Liver (tissue), 9 donors: ENCODE results near the gene FBN2. TPM values are rescaled to one million over a fixed set of nuclear protein-coding genes. Genes with fewer than 3 reads are reported as not detected.

Experiments
- DNase-seq: peaks from one replicate; pipeline ENCODE4 v3.0.0-alpha.2; 2017; ENCODE audit warnings: low spot score
- H3K27ac ChIP-seq, 2 donors: one replicate each; pipeline ENCODE4 v1.7.0; 2013; ENCODE audit warnings: inconsistent platforms in 2 of 2, low read length in 2 of 2, control low read depth in 1 of 2, low read depth in 1 of 2, mild to moderate bottlenecking in 1 of 2
- H3K27me3 ChIP-seq, 4 donors: one replicate each; pipeline versions ENCODE4 v1.6.1 to v1.7.0; 2013; ENCODE audit warnings: low read length in 3 of 4, inconsistent platforms in 1 of 4, mild to moderate bottlenecking in 1 of 4, moderate library complexity in 1 of 4; ENCODE audit not compliant: control insufficient read depth in 4 of 4, insufficient read depth in 4 of 4
- H3K36me3 ChIP-seq, 4 donors: one replicate each; pipeline versions ENCODE4 v1.6.1 to v1.7.0; 2013; ENCODE audit warnings: low read length in 3 of 4, mild to moderate bottlenecking in 3 of 4, low read depth in 1 of 4, moderate library complexity in 1 of 4; ENCODE audit not compliant: control insufficient read depth in 4 of 4, insufficient read depth in 3 of 4
- H3K4me1 ChIP-seq, 4 donors: one replicate each; pipeline versions ENCODE4 v1.6.1 to v1.7.0; 2013; ENCODE audit warnings: low read length in 3 of 4, mild to moderate bottlenecking in 3 of 4, moderate library complexity in 1 of 4; ENCODE audit not compliant: control insufficient read depth in 4 of 4, insufficient read depth in 4 of 4
- H3K4me3 ChIP-seq, 3 donors: one replicate each; pipeline versions ENCODE4 v1.6.1 to v1.7.0; 2013; ENCODE audit warnings: low read length in 3 of 3, control low read depth in 1 of 3, low read depth in 1 of 3, mild to moderate bottlenecking in 1 of 3
- H3K9ac ChIP-seq, 2 donors: one replicate each; pipeline ENCODE4 v1.7.0; 2013; ENCODE audit warnings: low read length in 2 of 2, mild to moderate bottlenecking in 2 of 2, moderate library complexity in 2 of 2, control low read depth in 1 of 2, low read depth in 1 of 2
- H3K9me3 ChIP-seq, 4 donors: one replicate each; pipeline versions ENCODE4 v1.6.1 to v1.7.0; 2013; ENCODE audit warnings: low read length in 3 of 4; ENCODE audit not compliant: control insufficient read depth in 4 of 4
- EGR1 ChIP-seq, 2 donors: IDR thresholded peaks; 2 replicates each; pipeline ENCODE4 v1.6.1; 2016 to 2018; ENCODE audit warnings: antibody characterized with exemption in 2 of 2, low read depth in 2 of 2
- FOXA1 ChIP-seq: IDR thresholded peaks from 2 replicates; pipeline ENCODE4 v1.6.1; 2016; ENCODE audit warnings: antibody characterized with exemption
- FOXA2 ChIP-seq: IDR thresholded peaks from 2 replicates; pipeline ENCODE4 v1.6.1; 2016; ENCODE audit warnings: antibody characterized with exemption
- GABPA ChIP-seq, 2 donors: IDR thresholded peaks in 1 of 2; conservative IDR thresholded peaks in 1 of 2; 2 replicates each; pipeline ENCODE4 v1.6.1; 2016; ENCODE audit warnings: antibody characterized with exemption in 2 of 2, mild to moderate bottlenecking in 1 of 2, moderate library complexity in 1 of 2
- HNF4A ChIP-seq, 2 donors: conservative IDR thresholded peaks; 2 replicates each; pipeline ENCODE4 v1.6.1; 2016; ENCODE audit warnings: antibody characterized with exemption in 2 of 2, mild to moderate bottlenecking in 2 of 2
- HNF4G ChIP-seq: IDR thresholded peaks from 2 replicates; pipeline ENCODE4 v1.6.1; 2016; ENCODE audit warnings: antibody characterized with exemption
- JUND ChIP-seq, 2 donors: IDR thresholded peaks; 2 replicates each; pipeline ENCODE4 v1.6.1; 2016; ENCODE audit warnings: antibody characterized with exemption in 2 of 2
- NR2F2 ChIP-seq: IDR thresholded peaks from 2 replicates; pipeline ENCODE4 v1.6.1; 2016; ENCODE audit warnings: antibody characterized with exemption
- RAD21 ChIP-seq, 2 donors: IDR thresholded peaks; 2 replicates each; pipeline ENCODE4 v1.6.1; 2016; ENCODE audit warnings: antibody characterized with exemption in 2 of 2, mild to moderate bottlenecking in 2 of 2
- RXRA ChIP-seq, 2 donors: IDR thresholded peaks; 2 replicates each; pipeline ENCODE4 v1.6.1; 2017 to 2018; ENCODE audit warnings: antibody characterized with exemption in 2 of 2, mild to moderate bottlenecking in 1 of 2
- SP1 ChIP-seq: IDR thresholded peaks from 2 replicates; pipeline ENCODE4 v1.6.1; 2018; ENCODE audit warnings: antibody characterized with exemption, mild to moderate bottlenecking
- TAF1 ChIP-seq: conservative IDR thresholded peaks from 2 replicates; pipeline ENCODE4 v1.6.1; 2016; ENCODE audit warnings: antibody characterized with exemption, mild to moderate bottlenecking
- YY1 ChIP-seq: IDR thresholded peaks from 2 replicates; pipeline ENCODE4 v1.6.1; 2016; ENCODE audit warnings: antibody characterized with exemption, mild to moderate bottlenecking
- WGBS: extraction: QIAGEN DNeasy Blood & Tissue Kit; methylation state at CpG from one replicate; pipeline ENCODE4 v1.1.7; 2013; 5-methylcytosine and 5-hydroxymethylcytosine counted together
- polyA plus RNA-seq, 2 donors: library from polyadenylated mRNA; stranded (reverse) in 1 of 2; unstranded in 1 of 2; fragments of 200-250 nt in 1 of 2; fragments of >200 nt in 1 of 2; fragmentation: Nextera tagmentation in 1 of 2; extraction: Ambion mirVana in 1 of 2; gene quantifications; one replicate each; pipeline versions ENCODE4 v1.2.1 to v1.2.3, GENCODE V29; 2013 to 2015
- total RNA-seq, 2 donors: library from RNA; depleted of rRNA; stranded (reverse); fragments of >200 nt; gene quantifications; one replicate each; pipeline ENCODE4 v1.2.3, GENCODE V29; 2014
- TF ChIP-seq, protein P1 (sequence below): IDR thresholded peaks from 2 replicates; pipeline ENCODE4 v1.6.1; 2016; ENCODE audit warnings: antibody characterized with exemption
- TF ChIP-seq, protein P2 (sequence below): IDR thresholded peaks from 2 replicates; pipeline ENCODE4 v1.6.1; 2016; ENCODE audit warnings: antibody characterized with exemption
- TF ChIP-seq, protein P3 (sequence below): fragments of 150-350 bp; IDR thresholded peaks from 2 replicates; pipeline ENCODE4 v1.5.1; 2017; ENCODE audit warnings: improper control_type of control experiment, low read depth, low read length; ENCODE audit not compliant: missing input control
- TF ChIP-seq, protein P4 (sequence below): IDR thresholded peaks from 2 replicates; pipeline ENCODE4 v1.6.1; 2016; ENCODE audit warnings: antibody characterized with exemption
- TF ChIP-seq, protein P5 (sequence below): IDR thresholded peaks from 2 replicates; pipeline ENCODE4 v1.6.1; 2016; ENCODE audit warnings: antibody characterized with exemption, mild to moderate bottlenecking
- donor health status: healthy.
- donor health status: healthy.
- donor health status: healthy.
- donor health status: healthy.
- donor health status: healthy.

The FBN2 gene
- total and polyA plus RNA-seq, 4 donors, result 0.08 to 4.1 (median 0.47) TPM

DNA sequence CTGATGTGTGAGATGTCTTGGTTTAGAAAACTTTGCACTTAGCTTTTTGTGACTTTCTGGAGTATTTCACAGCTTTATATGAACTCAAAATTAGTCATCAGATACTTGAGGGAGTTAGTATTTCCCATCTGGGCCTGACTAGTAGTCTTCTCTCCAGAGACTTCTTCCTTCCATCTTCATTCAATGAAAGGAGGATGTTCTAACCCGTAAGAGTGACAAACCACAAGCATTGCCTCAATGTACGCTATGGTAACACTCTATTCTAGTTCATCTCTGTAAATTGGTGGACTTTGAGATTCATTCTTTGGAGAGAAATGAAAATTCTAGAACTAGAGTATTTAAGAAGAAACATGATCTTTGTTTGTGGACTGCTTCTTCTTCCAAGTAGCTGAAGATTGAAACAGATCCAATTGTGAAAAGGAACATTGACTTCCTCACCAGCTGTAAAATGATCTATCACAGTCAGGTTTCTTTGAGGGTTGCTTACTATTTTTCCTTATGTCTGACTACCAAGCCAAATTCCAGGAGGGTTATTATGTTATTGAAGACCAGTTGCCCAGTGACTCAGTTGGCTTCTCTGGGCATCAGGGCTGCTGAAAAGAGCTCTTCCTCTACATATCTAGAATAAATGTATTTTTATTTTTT, 296.9 kb downstream of the FBN2 start:
- TF ChIP-seq, protein P1, sequence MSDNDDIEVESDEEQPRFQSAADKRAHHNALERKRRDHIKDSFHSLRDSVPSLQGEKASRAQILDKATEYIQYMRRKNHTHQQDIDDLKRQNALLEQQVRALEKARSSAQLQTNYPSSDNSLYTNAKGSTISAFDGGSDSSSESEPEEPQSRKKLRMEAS, result no peak
- no peak for TF ChIP-seq GABPA (IDR thresholded peaks at IDR 0.05 in 1 of 2, conservative IDR thresholded peaks at IDR 0.05 in 1 of 2)
- TF ChIP-seq NR2F2, result no peak
- TF ChIP-seq, protein P2, sequence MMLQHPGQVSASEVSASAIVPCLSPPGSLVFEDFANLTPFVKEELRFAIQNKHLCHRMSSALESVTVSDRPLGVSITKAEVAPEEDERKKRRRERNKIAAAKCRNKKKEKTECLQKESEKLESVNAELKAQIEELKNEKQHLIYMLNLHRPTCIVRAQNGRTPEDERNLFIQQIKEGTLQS, result no peak
- TF ChIP-seq, protein P3, sequence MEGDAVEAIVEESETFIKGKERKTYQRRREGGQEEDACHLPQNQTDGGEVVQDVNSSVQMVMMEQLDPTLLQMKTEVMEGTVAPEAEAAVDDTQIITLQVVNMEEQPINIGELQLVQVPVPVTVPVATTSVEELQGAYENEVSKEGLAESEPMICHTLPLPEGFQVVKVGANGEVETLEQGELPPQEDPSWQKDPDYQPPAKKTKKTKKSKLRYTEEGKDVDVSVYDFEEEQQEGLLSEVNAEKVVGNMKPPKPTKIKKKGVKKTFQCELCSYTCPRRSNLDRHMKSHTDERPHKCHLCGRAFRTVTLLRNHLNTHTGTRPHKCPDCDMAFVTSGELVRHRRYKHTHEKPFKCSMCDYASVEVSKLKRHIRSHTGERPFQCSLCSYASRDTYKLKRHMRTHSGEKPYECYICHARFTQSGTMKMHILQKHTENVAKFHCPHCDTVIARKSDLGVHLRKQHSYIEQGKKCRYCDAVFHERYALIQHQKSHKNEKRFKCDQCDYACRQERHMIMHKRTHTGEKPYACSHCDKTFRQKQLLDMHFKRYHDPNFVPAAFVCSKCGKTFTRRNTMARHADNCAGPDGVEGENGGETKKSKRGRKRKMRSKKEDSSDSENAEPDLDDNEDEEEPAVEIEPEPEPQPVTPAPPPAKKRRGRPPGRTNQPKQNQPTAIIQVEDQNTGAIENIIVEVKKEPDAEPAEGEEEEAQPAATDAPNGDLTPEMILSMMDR, result no peak
- TF ChIP-seq, protein P4, sequence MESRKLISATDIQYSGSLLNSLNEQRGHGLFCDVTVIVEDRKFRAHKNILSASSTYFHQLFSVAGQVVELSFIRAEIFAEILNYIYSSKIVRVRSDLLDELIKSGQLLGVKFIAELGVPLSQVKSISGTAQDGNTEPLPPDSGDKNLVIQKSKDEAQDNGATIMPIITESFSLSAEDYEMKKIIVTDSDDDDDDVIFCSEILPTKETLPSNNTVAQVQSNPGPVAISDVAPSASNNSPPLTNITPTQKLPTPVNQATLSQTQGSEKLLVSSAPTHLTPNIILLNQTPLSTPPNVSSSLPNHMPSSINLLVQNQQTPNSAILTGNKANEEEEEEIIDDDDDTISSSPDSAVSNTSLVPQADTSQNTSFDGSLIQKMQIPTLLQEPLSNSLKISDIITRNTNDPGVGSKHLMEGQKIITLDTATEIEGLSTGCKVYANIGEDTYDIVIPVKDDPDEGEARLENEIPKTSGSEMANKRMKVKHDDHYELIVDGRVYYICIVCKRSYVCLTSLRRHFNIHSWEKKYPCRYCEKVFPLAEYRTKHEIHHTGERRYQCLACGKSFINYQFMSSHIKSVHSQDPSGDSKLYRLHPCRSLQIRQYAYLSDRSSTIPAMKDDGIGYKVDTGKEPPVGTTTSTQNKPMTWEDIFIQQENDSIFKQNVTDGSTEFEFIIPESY, result no peak
- no peak for TF ChIP-seq HNF4G
- TF ChIP-seq JUND (IDR thresholded peaks at IDR 0.05), result no peak
- no peak for TF ChIP-seq YY1
- TF ChIP-seq FOXA2, result no peak
- TF ChIP-seq TAF1, result no peak
- no peak for TF ChIP-seq RAD21 (IDR thresholded peaks at IDR 0.05)
- no peak for TF ChIP-seq FOXA1
- TF ChIP-seq, protein P5, sequence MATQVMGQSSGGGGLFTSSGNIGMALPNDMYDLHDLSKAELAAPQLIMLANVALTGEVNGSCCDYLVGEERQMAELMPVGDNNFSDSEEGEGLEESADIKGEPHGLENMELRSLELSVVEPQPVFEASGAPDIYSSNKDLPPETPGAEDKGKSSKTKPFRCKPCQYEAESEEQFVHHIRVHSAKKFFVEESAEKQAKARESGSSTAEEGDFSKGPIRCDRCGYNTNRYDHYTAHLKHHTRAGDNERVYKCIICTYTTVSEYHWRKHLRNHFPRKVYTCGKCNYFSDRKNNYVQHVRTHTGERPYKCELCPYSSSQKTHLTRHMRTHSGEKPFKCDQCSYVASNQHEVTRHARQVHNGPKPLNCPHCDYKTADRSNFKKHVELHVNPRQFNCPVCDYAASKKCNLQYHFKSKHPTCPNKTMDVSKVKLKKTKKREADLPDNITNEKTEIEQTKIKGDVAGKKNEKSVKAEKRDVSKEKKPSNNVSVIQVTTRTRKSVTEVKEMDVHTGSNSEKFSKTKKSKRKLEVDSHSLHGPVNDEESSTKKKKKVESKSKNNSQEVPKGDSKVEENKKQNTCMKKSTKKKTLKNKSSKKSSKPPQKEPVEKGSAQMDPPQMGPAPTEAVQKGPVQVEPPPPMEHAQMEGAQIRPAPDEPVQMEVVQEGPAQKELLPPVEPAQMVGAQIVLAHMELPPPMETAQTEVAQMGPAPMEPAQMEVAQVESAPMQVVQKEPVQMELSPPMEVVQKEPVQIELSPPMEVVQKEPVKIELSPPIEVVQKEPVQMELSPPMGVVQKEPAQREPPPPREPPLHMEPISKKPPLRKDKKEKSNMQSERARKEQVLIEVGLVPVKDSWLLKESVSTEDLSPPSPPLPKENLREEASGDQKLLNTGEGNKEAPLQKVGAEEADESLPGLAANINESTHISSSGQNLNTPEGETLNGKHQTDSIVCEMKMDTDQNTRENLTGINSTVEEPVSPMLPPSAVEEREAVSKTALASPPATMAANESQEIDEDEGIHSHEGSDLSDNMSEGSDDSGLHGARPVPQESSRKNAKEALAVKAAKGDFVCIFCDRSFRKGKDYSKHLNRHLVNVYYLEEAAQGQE, result no peak
- TF ChIP-seq SP1, result no peak
- TF ChIP-seq EGR1 (IDR thresholded peaks at IDR 0.05; ENCODE audit: low read depth in 2 of 2), result no peak
- TF ChIP-seq HNF4A (conservative IDR thresholded peaks at IDR 0.05), result no peak
- no peak for TF ChIP-seq RXRA (IDR thresholded peaks at IDR 0.05)
- H3K36me3 ChIP-seq, result no peaks in the 10 kb centered on the region
- H3K27ac ChIP-seq, result no peak overlapping the region
- no peaks in the 10 kb centered on the region for H3K9me3 ChIP-seq
- 79% methylated on average over 2 of the region's 2 CpGs for WGBS
- no peaks in the 10 kb centered on the region for H3K4me1 ChIP-seq
- no peak overlapping the region for H3K4me3 ChIP-seq
- DNase-seq, result no peak
- H3K27me3 ChIP-seq, result peaks cover 0 to 4% (median 1%) of the 10 kb centered on the region in 4 donors
- no peak overlapping the region for H3K9ac ChIP-seq
